Measurements from ENCODE around the gene ETS1.
A peak's percentile ranks its signal among the peaks of the same experiment; 100 is the strongest.
"Not testable (repeated sequence)": the region's sequence is repeated elsewhere in the genome, so short reads cannot be mapped to it uniquely, and the experiment has no call there.

The ETS1 gene

DNA sequence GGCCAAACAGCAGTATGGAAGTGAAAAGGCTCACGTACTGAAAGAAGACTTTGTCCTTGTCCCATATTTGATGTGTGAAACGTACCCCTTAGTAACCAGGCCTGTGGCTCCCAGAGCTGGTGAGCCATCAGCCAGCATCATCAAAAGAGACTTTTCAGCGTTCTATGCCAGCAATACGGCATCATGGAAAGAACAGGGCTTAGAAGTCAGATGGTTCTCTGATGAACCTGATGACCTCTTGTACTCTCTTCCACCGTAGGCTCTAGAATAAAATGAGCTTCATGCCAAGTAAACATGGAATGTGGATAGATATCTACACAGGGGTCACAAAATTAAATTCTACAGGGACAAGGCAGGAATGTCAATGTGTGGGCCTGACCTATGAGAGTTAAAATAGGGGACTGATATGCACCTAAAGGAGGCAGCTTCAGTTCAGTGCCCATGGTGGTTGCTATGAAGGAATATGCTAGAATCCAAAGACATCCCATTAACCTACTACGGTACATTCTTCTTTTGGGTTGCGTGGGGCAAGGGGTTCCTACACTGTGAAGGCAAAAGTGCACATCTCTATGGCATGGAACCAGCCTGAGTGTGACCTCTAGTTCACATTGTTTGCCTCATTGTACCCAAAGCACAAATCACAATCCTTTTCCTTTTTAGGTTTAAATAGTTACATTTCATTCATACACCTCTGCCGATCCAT is 130.6 kb downstream of the ETS1 start:
- no peak for DNase-seq

DNA sequence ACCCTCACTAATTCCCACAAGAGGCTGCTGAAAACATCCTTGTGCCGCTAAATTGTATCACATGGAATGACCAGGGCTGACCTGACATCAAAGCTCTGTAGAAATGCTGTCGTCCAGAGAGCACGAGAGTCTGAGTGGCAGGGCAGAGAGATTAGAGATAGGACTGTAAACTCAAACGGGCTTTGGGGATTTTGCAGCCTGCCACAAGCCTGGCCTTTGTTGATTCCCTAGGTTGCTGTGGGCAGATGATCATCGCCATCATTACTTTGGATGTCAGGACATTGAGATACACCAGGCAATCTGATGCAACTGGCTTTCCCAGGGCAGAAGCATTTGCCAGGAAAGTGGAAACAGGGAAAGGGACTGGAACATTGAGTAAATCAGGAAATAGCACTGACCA is 131.6 kb downstream of the ETS1 start:
- DNase-seq = no peak

- no peak for DNase-seq
Measured at GRCh38 chr11:128453444-128454336, 133.7 kb downstream of the ETS1 start.

DNA sequence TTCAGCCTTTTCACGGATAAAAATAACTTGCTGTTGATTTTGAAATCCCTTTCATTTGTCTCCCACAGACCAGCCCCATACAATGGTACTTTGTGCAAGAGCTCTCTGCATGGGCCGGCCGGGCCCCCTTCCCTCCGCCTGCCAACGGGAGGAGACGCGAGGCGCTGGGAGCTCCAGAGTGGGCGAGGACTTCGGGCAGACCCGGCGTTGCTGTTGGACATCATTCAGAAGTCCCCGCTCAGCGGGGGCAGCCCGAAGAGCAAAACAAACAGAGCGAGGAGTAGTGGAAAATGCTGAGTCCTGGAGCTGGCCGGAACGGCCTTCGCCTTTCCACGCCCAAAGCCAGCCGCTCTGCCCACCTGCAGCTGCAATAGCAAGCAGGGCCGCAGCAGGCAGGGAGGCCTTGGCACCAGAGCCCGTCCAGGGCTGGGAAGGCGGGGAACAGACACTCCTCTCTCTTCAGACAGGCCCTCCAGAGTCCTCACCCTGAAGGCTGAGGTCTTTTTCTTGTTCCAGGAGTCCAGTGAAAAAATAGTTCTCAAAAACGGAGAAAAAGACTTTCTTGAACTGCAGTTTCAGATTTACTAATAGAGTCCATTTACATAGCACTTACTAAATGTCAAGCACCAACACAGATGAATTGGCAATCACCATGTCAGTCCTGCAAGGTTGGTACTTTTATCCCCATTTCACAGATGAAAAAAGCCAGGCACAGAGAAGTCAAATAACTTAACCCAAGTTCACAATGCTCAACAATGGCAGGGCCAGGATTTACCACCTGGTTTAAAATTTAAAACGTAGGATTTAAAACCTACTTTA is 135.5 kb downstream of the ETS1 start:
- no peak for DNase-seq

DNA sequence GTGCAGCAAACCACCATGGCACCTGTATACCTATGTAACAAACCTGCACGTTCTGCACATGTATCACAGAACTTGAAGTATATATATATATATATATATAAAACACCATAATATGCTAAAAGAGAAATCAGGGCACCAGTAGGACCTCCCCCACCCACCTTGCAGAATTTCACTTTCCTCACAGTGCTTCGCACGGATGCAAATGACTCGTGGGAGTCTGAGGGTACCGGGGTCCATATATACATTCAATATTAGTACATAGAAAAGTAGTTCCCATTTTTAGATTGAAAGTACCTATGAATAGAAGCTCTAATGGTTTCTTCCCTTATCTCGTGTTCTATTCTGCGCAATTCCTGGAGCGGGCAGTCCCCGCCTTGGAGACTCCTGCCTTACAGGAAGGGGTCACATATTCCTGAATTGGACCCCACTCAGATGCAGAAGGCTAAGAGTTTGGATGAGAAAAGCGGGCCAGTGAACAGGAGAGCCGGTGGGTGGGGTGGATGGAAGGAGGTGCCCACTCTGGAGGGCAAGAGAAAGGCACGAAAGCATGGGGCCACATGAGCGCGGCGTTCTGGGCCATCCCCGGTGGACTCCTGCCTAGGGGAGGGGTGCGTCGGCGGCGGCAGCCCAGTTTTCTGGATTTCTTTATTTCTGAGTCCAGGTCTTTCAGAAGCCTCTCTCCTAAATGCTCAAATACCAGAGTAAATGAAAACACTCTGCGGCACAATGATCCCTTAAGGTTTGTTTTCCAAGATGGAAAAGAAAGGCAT is 136.3 kb downstream of the ETS1 start:
- no peak for DNase-seq

GRCh38 chr11:128450425-128450824 is 136.9 kb downstream of the ETS1 start:
- not testable (repeated sequence) for DNase-seq

DNA sequence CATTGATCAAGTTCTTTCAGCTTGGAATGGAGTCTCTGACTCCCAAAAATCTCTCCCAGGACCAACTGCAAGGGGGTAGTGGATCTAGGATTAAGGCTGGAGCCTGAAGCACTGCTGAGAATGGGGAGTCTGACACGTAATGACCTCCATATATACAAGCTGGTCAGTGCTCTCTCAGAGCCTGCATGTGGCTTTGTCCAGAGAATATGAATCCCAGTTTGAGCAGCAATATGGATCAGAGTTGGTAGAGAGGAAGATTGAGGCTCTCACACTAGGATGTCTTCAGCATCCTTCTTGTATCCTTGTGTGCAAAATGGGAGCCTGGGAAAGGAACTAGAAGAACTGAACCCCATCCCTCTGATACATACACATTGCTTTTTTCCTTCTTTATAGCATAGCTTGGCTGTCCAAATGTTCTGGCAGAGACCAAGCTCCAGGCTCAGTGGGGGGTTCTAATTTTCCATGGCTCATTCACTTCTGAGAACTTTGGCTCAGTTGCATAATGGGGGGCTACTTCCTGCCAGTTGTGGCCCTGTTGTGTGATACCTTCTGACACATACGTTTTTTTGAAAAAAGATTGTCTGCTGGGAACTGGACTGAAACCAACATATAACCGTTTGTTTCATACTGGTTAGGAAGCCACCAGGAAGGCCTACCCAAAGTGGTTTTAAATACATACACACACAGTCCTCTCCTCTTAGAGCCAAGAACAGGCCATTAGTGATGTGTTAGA is 138.2 kb downstream of the ETS1 start:
- DNase-seq = no peak

DNA sequence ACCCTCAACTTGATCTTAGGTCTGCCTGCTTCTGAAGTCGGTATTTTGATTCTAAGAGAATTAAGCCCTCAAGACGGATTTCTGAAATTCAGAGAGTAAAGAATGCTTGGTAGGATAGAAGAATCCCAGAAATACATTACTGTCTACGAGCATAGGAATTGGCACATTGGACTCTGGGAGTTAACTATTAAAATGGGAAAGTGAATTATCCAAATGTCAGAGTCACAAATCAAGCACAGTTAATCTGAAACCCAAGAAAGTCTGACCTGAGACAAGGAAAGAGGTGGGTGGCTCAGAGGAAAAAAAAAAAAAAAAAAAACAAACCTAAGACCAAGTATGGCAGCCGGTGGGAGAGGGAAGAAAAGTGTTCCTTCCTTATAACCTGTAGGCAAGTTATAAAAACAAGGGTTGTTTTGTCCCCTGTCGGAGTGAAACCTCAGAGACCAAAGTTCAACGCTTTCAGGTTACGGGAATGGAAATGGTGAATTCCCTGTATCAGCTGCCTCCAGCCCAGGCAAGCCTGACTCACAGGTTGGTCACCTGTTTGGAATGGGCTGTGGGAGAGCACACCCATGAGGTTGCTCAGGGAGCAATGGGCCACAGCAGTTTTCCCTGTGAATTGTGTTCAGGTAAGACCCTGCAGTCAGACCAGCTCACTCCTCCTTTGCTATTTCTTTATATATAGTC is 139.0 kb downstream of the ETS1 start:
- no peak for DNase-seq

GRCh38 chr11:128447233-128447632 is 140.1 kb downstream of the ETS1 start:
- DNase-seq = no peak

- DNase-seq = not testable (repeated sequence)
Measured at GRCh38 chr11:128445921-128446320, 141.4 kb downstream of the ETS1 start.

GRCh38 chr11:128437136-128437535 is 150.2 kb downstream of the ETS1 start:
- DNase-seq = no peak

- no peak for DNase-seq
Measured at GRCh38 chr11:128434818-128435217, 152.5 kb downstream of the ETS1 start.

GRCh38 chr11:128434411-128434810 is 152.9 kb downstream of the ETS1 start:
- DNase-seq = no peak

DNA sequence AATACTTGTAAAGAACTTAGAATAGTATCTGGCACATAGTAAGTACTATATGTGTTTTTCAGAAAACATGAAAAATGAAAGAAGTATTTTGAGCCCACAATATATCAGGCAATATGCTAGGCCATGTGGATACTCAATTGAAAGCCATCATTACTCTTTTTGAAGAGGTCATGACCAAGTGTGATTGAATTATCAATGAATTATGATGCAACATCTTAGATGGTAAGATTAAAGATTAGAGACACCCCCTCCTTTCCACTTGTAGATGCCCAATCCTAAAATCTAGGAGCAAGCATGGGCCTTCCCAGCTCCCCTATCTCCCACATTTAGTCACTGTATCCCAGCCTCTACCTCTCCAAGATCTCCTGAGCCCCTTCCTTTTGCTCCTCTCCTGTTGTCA is 154.4 kb downstream of the ETS1 start:
- no peak for DNase-seq

GRCh38 chr11:128431931-128432330 is 155.4 kb downstream of the ETS1 start:
- no peak for DNase-seq

- DNase-seq = no peak
Measured at GRCh38 chr11:128428935-128429334, 158.4 kb downstream of the ETS1 start.

GRCh38 chr11:128424851-128425285 is 162.5 kb downstream of the ETS1 start:
- DNase-seq = no peak

DNA sequence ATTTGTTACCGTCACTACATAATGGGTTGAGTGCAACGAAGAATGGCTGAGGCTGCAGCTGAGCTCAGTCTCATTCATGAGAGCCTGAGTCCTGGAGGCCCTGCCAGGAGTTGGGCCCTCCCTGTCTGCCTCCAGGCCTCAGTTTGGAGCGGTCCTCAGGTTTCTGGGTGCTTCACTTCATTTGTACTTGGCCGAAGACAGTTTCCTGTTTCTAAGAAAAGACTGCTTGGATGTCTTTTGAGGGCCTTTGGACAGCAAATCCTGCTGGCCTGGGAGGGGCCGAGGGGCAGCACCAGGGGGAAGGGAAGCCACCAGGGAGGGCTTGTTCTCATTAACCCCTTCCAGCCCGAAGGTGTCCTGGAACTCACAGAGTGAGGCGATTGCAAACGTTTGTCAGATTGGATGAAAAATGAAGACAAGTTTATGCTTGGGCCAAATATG is 163.1 kb downstream of the ETS1 start:
- no peak for DNase-seq

- peak; percentile 91 for DNase-seq
Measured at GRCh38 chr11:128422576-128423370, 164.6 kb downstream of the ETS1 start.
